Caco-2 (cell line): ENCODE measurements around the gene POLR1D. TPM values are rescaled to one million over a fixed set of nuclear protein-coding genes. Genes with fewer than 3 reads are reported as not detected.

Experiments
- BruUV-seq: library from RNA; stranded (reverse); fragments of 400-500 nt; replicated peaks from 2 replicates; lab custom pipeline; 2021; lab: Mats Ljungman, UMichigan
- CTCF ChIA-PET: fragments of 300-600 bp; sonication (Branson Sonifier 250); formaldehyde crosslinking; loops from one replicate; lab custom pipeline; 2022; ENCODE audit warnings: antibody characterized with exemption; lab: Charles Lee
- POLR2A ChIA-PET: fragments of 300-600 bp; sonication (Branson Sonifier 250); formaldehyde crosslinking; loops from one replicate; lab custom pipeline; 2022; ENCODE audit warnings: antibody characterized with exemption; lab: Charles Lee
- DNase-seq, 2 experiments: peaks; one replicate each; pipeline versions ENCODE4 v3.0.0 to v3.0.0-alpha.2; 2020 to 2022
- H3K27me3 ChIP-seq: replicated peaks from 2 replicates; pipeline ENCODE4 v1.6.0; 2011; ENCODE audit warnings: low read length; ENCODE audit not compliant: control insufficient read depth, insufficient read depth
- H3K36me3 ChIP-seq: 2 replicates; pipeline ENCODE4 v1.5.1; 2011; ENCODE audit warnings: low read length; ENCODE audit not compliant: control insufficient read depth, insufficient read depth
- H3K4me1 ChIP-seq: fragments of 250-450 bp; sonication (Bioruptor Pico); 2 replicates; pipeline ENCODE4 v1.5.1; 2020; ENCODE audit warnings: mild to moderate bottlenecking
- H3K4me3 ChIP-seq: 2 replicates; pipeline ENCODE4 v1.5.1; 2011; ENCODE audit warnings: low read depth, mild to moderate bottlenecking, control low read depth, low read length
- H3K9me3 ChIP-seq: fragments of 250-450 bp; sonication (Bioruptor Pico); 2 replicates; pipeline ENCODE4 v1.5.1; 2020; ENCODE audit warnings: mild to moderate bottlenecking, moderate library complexity
- H3K27ac Mint-ChIP-seq: one replicate; pipeline ENCODE4 v1.8.0; 2022; ENCODE audit warnings: mixed read lengths; ENCODE audit not compliant: unreplicated experiment
- H3K27me3 Mint-ChIP-seq: one replicate; pipeline ENCODE4 v1.8.0; 2022; ENCODE audit warnings: mixed read lengths; ENCODE audit not compliant: insufficient read depth, unreplicated experiment
- H3K36me3 Mint-ChIP-seq: one replicate; pipeline ENCODE4 v1.8.0; 2022; ENCODE audit warnings: mild to moderate bottlenecking, mixed read lengths; ENCODE audit not compliant: insufficient read depth, unreplicated experiment
- H3K4me1 Mint-ChIP-seq: one replicate; pipeline ENCODE4 v1.8.0; 2022; ENCODE audit warnings: low read depth, mixed read lengths; ENCODE audit not compliant: unreplicated experiment
- H3K4me3 Mint-ChIP-seq: one replicate; pipeline ENCODE4 v1.8.0; 2022; ENCODE audit warnings: mild to moderate bottlenecking, moderate library complexity, mixed read lengths; ENCODE audit not compliant: unreplicated experiment
- H3K9me3 Mint-ChIP-seq: one replicate; pipeline ENCODE4 v1.8.0; 2022; ENCODE audit warnings: mixed read lengths; ENCODE audit not compliant: unreplicated experiment
- CTCF ChIP-seq, 2 experiments: fragments of 200-600 bp in 1 of 2; IDR thresholded peaks; 1 replicate in 1 of 2; 2 replicates in 1 of 2; pipeline versions ENCODE4 v1.5.1 to v1.8.0; 2011 to 2022; ENCODE audit warnings: antibody characterized with exemption in 1 of 2, control low read depth in 1 of 2, inconsistent platforms in 1 of 2, low read depth in 1 of 2, low read length in 1 of 2, mild to moderate bottlenecking in 1 of 2, moderate library complexity in 1 of 2; ENCODE audit not compliant: insufficient read depth in 1 of 2, severe bottlenecking in 1 of 2, unreplicated experiment in 1 of 2
- intact Hi-C: fragments of 100-400 bp; cut with micrococcal nuclease; formaldehyde crosslinking; loops from one replicate; pipeline ENCODE4 v1.10.0; 2022; ENCODE audit not compliant: unreplicated experiment
- total RNA-seq: library from RNA; stranded (reverse); gene quantifications from 2 replicates; pipeline ENCODE4 v1.2.3, GENCODE V29; 2022

Gene POLR1D
- total RNA-seq, 1 experiment from 2014 or later: 201 TPM

GRCh38 chr13:27657724-27658123 lies 36.0 kb downstream of the POLR1D start:
- Mint-ChIP-seq H3K4me1 (peaks cover 12% of the 10 kb centered on the region), H3K27ac (no peak overlapping the region), H3K9me3 (no peaks in the 10 kb centered on the region), H3K4me3 (no peak overlapping the region), H3K27me3 (no peaks in the 10 kb centered on the region), H3K36me3 (peaks cover 10% of the 10 kb centered on the region)
- ChIA-PET CTCF (no interaction called here), POLR2A (no interaction called here)
- Histone ChIP-seq H3K36me3 (no peaks in the 10 kb centered on the region), H3K9me3 (no peaks in the 10 kb centered on the region), H3K4me3 (no peak overlapping the region), H3K27me3 (no peaks in the 10 kb centered on the region), H3K4me1 (peaks cover 24% of the 10 kb centered on the region)
- intact Hi-C loops: no loop called here
- BruUV-seq: no TSS peak
- TF ChIP-seq CTCF (IDR thresholded peaks at IDR 0.05; ENCODE audit: insufficient read depth in 1 of 2, low read depth in 1 of 2, low read length in 1 of 2, severe bottlenecking in 1 of 2, unreplicated experiment in 1 of 2): no peak
- DNase-seq: no peak

- peaks cover 12% of the 10 kb centered on the region for H3K4me1 Mint-ChIP-seq
- DNase-seq: no peak
These were observed 36.9 kb downstream of the POLR1D start for GRCh38 chr13:27658546-27658945.

GRCh38 chr13:27659145-27659865 lies 37.6 kb downstream of the POLR1D start:
- no peaks in the 10 kb centered on the region for H3K9me3 ChIP-seq
- BruUV-seq: no TSS peak
- Mint-ChIP-seq H3K4me1 (peaks cover 12% of the 10 kb centered on the region), H3K4me3 (no peak overlapping the region), H3K36me3 (peaks cover 5% of the 10 kb centered on the region), H3K27me3 (no peaks in the 10 kb centered on the region), H3K9me3 (no peaks in the 10 kb centered on the region), H3K27ac (no peak overlapping the region)
- ChIA-PET CTCF (no interaction called here), POLR2A (no interaction called here)
- H3K4me1 ChIP-seq: peaks cover 24% of the 10 kb centered on the region
- intact Hi-C loops: no loop called here
- no peak for DNase-seq
- H3K27me3 ChIP-seq: no peaks in the 10 kb centered on the region
- no peaks in the 10 kb centered on the region for H3K36me3 ChIP-seq
- H3K4me3 ChIP-seq: no peak overlapping the region
- no peak for TF ChIP-seq CTCF (IDR thresholded peaks at IDR 0.05; ENCODE audit: insufficient read depth in 1 of 2, low read depth in 1 of 2, low read length in 1 of 2, severe bottlenecking in 1 of 2, unreplicated experiment in 1 of 2)

More at GRCh38 chr13:27658546-27658945, 36.9 kb downstream of the POLR1D start:
- no peaks in the 10 kb centered on the region for H3K36me3 ChIP-seq
- BruUV-seq: no TSS peak
- no peaks in the 10 kb centered on the region for H3K27me3 Mint-ChIP-seq
- ChIA-PET POLR2A (no interaction called here), CTCF (no interaction called here)
- no peak overlapping the region for H3K4me3 ChIP-seq
- intact Hi-C loops: no loop called here
- peaks cover 24% of the 10 kb centered on the region for H3K4me1 ChIP-seq
- peaks cover 5% of the 10 kb centered on the region for H3K36me3 Mint-ChIP-seq
- TF ChIP-seq CTCF (IDR thresholded peaks at IDR 0.05; ENCODE audit: insufficient read depth in 1 of 2, low read depth in 1 of 2, low read length in 1 of 2, severe bottlenecking in 1 of 2, unreplicated experiment in 1 of 2): no peak
- no peaks in the 10 kb centered on the region for H3K27me3 ChIP-seq
- H3K9me3 ChIP-seq: no peaks in the 10 kb centered on the region
- no peak overlapping the region for H3K27ac Mint-ChIP-seq
- no peaks in the 10 kb centered on the region for H3K9me3 Mint-ChIP-seq
- H3K4me3 Mint-ChIP-seq: no peak overlapping the region
